ENCODE data around the gene SPATA2L.

- TF ChIP-seq FOXM1 (IDR thresholded peaks at IDR 0.05; ENCODE audit: low read depth) (no peak), CTCF (IDR thresholded peaks at IDR 0.05) (no peak), CHD2 (IDR thresholded peaks at IDR 0.05; ENCODE audit: low read length, partially characterized antibody) (no peak), GABPA (IDR thresholded peaks at IDR 0.05; ENCODE audit: low read depth) (no peak), EZH2phosphoT487 (IDR thresholded peaks at IDR 0.05; ENCODE audit: borderline replicate concordance, low read depth) (no peak), TAF1 (IDR thresholded peaks at IDR 0.05; ENCODE audit: borderline replicate concordance, low read depth, low read length) (no peak), REST (IDR thresholded peaks at IDR 0.05; ENCODE audit: low read depth, low read length) (no peak), GATA2 (CRISPR knock-in tag; IDR thresholded peaks at IDR 0.05) (no peak), RCOR1 (IDR thresholded peaks at IDR 0.05; ENCODE audit: low read length) (no peak)
- TF ChIP-seq, protein P1, sequence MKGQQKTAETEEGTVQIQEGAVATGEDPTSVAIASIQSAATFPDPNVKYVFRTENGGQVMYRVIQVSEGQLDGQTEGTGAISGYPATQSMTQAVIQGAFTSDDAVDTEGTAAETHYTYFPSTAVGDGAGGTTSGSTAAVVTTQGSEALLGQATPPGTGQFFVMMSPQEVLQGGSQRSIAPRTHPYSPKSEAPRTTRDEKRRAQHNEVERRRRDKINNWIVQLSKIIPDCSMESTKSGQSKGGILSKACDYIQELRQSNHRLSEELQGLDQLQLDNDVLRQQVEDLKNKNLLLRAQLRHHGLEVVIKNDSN (IDR thresholded peaks at IDR 0.05; ENCODE audit: borderline replicate concordance, low read depth) = no peak
- TF ChIP-seq, protein P2, sequence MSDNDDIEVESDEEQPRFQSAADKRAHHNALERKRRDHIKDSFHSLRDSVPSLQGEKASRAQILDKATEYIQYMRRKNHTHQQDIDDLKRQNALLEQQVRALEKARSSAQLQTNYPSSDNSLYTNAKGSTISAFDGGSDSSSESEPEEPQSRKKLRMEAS (IDR thresholded peaks at IDR 0.05; ENCODE audit: low read depth) = no peak
These were observed 35.0 kb upstream of the SPATA2L start for GRCh38 chr16:89736554-89736953.

Data from SK-N-SH (cell line).